GM19043 (cell line): ENCODE data around the gene EPHA3.

Experiments used
- ATAC-seq: cut with Tn5 transposase; IDR thresholded peaks from one replicate; pipeline ENCODE4 v1.9.1; 2021; ENCODE audit warnings: low read depth; ENCODE audit not compliant: unreplicated experiment

EPHA3 gene

GRCh38 chr3:89107461-89108290 is at the start of gene EPHA3:
TSS of gene EPHA3 (plus strand) at chr3:89107621. CDS start at chr3:89107749, 128 bp downstream.
- peak; percentile 87 for ATAC-seq

DNA sequence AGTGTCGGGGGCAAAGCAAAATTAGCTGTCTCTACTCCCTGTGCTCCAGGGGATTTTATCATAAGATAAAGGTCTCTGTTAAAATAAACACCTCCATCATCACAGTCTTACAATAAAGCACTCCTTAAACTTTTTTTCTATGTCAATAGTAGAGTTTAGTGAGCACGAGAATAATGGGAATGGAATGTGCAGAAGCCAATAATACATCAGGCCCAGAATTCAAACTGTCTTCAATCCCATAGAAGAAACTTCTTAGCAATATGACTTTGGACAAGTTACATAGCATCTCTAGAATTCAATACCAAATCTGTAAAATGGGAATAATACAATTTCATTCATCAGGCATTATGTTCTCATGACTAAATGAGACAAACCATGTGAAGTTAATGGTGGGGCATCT is 49.0 kb upstream of the EPHA3 start:
- ATAC-seq = no peak

DNA sequence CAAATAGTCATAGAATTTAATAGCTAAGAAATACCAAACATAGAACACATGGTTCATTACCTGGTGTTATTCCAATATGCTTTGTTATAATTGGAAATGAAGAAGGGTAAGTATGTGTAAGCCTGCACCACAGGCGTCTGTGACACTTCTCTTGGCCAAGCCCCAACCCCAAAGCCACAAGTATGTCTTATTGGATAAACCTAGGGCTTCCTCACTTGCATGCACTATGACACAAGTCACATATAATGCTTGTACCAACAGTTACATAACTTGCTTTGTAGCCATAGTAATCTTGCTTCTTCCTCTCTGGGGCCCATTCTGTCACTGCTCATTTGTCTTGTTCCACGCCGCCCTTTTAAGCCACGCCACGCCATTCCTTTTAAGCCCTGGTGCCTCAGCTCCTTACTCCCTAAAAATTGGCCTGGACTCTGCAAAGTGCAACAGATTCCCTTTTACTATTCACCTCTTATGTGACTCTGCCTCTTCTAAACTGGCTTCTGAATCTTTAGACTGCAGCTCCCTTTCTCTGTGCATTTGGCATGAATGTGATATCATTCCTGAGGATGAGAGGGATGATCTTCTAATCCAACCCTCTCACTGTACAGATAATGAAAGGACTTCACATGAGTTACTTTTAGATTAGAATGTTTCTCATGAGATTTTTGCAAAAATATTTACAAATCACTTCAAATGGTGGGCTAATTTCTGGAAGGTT is 48.1 kb upstream of the EPHA3 start:
- no peak for ATAC-seq

DNA sequence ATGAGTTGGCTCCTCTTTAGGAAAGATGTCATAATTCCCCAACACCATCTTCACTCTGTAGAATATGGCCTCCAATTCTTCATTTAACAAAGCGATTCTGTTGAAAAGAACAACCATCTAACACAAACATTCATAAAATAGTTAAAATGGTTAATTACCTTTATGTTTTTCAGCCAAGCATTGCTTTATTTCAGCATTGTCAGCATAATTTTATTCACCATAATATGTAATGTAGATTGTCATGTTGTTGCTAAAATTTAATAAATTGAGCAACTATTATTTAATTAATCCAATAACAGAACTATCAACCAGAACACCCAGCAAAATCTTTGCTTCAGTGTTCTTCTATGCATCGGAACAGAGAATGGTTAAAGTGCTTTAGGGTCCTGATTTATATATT is 46.2 kb upstream of the EPHA3 start:
- ATAC-seq = no peak

- ATAC-seq = no peak
These were observed 39.7 kb upstream of the EPHA3 start for GRCh38 chr3:89067736-89068135.

DNA sequence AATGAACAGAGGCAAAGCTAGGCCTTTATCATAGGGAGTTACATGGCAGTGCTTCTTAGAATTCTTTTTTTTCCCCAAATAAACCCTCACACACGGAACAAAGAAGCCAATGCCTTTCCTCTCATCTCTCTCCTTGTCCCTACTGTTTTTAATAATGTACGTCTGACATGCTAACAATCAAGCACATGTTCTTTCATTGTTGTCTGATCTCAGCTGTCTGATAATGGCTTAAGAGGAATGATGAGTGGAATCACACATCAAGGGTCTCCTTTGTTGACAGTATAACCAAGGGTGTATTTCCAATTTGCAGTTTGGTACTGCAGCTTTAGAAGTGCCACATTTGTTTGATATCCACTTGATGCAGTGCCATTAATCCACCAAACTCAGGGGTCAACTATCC is 34.8 kb upstream of the EPHA3 start:
- no peak for ATAC-seq

GRCh38 chr3:89079944-89080343 is 27.5 kb upstream of the EPHA3 start:
- no peak for ATAC-seq

DNA sequence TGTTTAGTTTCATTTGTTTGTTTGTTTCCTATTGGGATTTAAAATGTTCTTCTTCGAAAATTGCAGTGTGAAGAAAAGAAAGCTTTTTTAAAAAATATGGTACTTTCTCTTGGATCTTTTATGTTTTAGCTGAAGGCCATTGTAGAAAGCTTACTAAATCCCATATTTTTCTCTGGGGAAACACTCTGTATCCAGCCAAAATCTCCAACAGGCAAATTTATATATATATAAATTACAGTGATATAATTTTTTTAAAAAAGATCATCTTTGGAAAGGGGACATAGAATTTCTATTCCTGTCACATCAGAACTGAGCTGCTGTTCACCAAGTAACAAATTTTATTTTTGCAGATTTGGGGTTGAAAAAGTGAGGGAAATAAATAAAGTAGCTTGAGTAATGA is 19.6 kb upstream of the EPHA3 start:
- no peak for ATAC-seq

DNA sequence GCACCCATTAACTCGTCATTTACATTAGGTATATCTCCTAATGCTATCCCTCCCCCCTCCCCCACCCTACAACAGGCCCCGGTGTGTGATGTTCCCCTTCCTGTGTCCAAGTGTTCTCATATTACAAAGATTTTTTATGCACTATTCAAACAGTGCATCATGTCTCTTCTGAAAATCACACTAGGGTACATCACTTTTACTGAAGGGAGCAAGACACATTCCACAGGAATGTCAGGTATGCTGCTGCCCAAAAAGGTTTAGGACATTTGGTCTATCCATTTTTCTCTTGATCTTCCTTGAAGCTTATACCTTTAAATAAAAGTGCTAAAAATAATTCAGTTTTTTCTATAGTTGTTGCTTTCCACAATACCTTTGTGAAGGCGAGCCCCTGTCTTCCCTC is 9.2 kb upstream of the EPHA3 start:
- ATAC-seq = no peak

DNA sequence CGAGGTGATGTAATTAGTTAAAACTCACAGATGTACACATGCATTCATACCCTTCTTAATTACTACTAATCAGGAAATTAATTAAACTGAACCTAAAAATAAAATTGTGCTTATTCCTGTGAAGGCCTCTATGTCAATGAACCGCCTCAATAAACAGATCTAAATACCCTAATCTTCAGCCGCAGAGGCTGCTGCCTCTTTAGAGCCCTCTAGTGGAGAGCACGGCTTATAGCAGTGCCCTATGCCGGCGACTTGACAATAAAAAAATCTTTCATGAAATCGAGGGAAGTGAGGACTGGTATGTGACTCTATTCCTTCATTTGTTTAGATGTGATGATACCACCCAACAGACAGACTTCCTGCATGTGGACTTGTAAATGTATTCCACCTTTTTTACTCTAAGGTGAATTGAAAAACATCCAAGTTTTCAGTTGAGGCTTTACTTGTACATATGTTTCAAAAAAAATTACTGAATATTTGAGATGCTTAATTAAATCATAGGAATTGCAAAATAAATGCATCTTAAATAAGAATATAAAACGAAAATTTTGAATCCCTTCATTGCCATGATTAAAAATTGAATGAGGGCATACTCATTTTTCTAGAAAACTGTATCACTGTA is 8.3 kb upstream of the EPHA3 start:
- peak; percentile 92 for ATAC-seq

DNA sequence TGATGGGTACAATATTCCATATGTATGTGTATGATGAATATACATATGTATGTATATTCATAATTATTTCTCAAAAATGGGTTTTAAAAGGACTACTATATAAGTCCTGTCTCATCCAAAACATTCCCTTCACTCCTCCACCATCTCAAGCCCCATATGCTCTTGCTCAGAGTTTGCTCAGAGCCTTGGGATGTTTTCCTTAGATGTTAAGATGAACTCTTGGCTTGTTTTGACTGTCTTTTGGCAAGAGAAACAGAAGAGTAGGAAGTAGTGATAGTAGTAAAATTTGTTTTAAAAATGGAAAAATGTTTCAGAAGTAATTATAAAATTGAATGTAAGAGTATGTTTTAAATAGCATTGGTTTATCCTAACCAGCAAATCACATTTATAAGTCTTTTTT is 6.2 kb upstream of the EPHA3 start:
- ATAC-seq = no peak

- ATAC-seq = no peak
These were observed 5.5 kb upstream of the EPHA3 start for GRCh38 chr3:89101921-89102320.

DNA sequence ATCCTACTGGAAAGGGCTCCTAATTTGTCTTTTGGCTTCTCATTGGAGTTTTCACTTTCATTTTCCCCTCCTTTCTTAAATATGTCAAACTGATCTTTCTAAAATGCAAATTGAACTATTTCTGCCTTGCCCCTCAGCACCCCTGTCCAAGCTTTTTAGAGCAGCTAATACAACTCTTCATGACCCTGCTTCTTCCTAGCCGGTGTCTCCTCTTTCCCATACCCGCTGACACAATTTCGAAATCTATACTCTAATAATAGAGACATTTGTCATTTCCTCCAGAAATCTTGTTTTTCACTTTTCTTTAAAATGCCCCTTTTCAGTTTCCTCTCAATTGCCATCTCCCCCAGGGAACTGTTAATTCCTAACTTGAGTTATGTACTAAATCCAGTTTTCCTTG is 2.9 kb upstream of the EPHA3 start:
- ATAC-seq = peak; percentile 39

GRCh38 chr3:89105503-89105902 is 1.9 kb upstream of the EPHA3 start:
- no peak for ATAC-seq

DNA sequence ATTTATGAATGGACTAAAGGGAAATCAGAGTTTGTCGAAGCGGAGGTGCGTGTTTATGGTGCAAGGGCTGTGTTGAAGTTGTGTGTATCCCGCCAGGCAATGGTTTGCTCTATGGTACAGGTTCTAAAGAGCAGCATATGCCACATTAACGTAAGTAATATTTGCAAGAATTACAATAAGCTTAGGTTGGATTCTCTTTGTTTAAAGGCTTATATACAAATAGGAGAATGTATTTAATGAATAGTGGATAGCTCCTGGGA is 800 bp downstream of the EPHA3 start:
- no peak for ATAC-seq

DNA sequence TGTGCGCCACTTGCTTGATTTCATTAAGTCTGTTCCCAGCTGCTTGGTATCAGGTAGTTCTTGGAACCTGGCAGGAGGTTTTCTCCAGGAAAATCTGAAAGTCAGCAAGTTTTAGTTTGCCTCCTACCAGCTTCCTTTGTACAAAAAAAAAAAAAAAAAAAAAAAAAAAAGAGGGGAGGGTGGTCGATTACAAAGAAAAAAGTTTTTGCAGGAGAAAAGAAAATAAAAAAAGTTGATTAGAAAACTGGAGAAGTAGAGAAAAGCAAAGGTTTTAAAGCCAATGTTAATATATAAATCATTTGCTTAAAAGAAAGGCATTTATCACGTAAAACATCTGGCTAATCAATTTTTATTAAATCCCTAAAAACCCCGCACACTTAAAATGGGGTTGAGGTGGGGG is 5.9 kb downstream of the EPHA3 start:
- ATAC-seq = no peak

GRCh38 chr3:89113893-89114840 is 6.7 kb downstream of the EPHA3 start:
- ATAC-seq = peak; percentile 82

- ATAC-seq = no peak
These were observed 7.4 kb downstream of the EPHA3 start for GRCh38 chr3:89114841-89115223.

DNA sequence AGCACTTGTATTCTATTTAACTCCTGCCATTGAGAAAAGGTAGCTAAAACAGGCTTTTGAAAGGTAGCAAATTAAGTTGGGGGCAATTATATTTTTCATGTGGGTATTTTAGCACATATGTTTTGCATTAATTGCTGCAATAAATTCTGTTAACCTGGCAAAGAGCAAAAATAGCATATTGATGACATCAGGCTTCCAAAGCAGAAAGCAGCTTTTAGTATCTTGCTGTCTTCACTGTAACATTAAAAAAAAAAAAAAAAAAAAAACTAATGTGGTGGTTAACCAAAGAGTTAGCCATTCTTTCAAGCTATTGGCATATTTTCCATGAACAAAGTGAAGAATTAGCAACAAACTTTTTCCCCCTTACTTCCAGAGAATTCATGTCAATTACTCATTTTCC is 9.1 kb downstream of the EPHA3 start:
- ATAC-seq = no peak

DNA sequence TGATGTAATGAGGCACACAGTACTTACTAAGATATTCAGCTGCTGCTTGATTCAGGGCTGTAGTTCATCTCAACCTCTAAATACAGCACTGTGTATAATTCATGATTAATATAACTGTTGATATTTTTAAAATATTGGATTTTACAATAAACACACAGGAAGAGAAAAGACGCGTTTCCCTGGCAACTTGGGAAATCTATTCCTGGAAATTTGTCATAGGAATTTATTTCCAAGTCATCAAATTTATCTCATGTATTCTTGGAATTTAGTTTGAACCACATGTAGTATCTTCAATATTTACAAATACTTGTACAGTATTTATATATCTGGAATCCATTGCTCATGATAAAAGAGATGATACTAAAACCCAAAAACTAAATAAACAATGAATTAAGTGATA is 30.6 kb downstream of the EPHA3 start:
- no peak for ATAC-seq

DNA sequence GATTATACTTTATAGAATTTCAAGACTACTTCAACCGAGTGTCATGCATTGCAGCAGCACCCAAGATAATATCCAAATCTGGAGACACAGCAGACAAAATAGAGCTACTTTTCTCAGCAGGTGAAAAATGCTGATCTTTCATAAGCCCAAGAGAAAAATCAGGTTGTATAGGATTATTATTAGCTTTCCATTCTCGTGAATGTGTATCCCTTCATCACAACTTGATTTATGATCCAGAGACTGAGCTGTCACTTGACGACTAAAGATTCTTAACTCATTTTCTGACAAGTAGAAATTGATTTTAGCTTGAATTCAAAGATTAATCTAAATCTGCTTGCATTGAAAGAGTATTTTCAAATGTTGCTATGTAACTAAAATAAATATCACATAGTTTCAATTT is 32.4 kb downstream of the EPHA3 start:
- ATAC-seq = no peak
